HG02571 (cell line): ENCODE measurements around the gene TRAPPC1.

Experiments
- ATAC-seq: cut with Tn5 transposase; IDR thresholded peaks from one replicate; pipeline ENCODE4 v1.9.1; 2021; ENCODE audit warnings: mild to moderate bottlenecking, moderate library complexity; ENCODE audit not compliant: unreplicated experiment

TRAPPC1 gene

DNA sequence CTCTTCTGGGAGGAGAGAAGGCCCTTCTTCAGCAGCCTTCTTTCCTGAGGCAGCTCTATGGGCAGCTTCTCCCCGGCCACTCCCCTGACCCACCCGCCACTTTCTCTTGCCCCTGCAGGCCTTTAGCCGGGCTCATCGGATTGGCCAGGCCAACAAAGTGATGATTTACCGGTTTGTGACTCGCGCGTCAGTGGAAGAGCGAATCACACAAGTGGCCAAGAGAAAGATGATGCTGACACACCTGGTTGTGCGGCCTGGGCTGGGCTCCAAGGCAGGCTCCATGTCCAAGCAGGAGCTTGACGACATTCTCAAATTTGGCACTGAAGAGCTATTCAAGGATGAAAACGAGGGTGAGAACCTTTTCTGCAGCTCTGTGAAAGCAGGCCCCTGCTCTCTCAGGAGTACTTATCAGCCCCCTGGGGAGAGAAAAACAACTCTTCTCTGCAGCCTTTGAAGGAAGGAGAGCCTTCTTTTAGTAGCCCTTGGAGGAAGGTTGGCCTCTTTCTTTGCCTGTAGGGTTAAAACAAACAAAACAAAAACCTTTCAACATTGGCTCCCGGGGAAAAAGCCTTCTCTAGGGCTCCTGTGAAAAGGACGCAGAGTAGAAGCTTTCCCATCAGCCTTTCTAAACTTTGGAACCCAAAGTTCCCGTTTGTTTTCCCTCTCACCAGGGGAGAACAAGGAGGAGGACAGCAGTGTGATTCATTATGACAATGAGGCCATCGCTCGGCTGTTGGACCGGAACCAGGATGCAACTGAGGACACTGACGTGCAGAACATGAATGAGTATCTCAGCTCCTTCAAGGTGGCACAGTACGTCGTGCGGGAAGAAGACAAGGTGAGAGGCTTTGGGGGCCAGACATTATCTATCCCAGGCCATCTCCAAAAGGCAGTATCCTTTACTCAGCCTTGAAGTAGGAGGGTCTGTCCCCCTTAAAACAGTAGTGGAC lies 28.3 kb downstream of the TRAPPC1 start:
- no peak for ATAC-seq

DNA sequence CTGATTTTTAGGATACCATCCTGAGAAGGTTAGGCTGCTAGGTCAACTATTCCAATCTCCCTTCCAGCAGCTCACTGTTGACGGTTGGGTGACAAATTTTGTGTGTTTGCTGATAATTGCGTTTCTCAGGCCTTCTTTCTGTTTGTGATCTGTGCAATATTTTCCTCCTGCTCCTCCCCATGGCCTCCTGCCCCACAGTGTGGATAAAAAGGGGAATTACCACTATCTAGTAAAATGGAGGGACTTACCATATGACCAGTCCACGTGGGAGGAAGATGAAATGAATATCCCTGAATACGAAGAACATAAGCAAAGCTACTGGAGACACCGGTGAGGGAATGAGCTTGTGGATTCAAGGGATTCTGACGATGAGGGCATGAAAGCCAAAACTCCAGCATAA lies 34.0 kb downstream of the TRAPPC1 start:
- ATAC-seq = no peak

- no peak for ATAC-seq
Observed at GRCh38 chr17:7897090-7897489, 34.7 kb downstream of the TRAPPC1 start.

GRCh38 chr17:7894866-7895265 lies 36.9 kb downstream of the TRAPPC1 start:
- no peak for ATAC-seq

DNA sequence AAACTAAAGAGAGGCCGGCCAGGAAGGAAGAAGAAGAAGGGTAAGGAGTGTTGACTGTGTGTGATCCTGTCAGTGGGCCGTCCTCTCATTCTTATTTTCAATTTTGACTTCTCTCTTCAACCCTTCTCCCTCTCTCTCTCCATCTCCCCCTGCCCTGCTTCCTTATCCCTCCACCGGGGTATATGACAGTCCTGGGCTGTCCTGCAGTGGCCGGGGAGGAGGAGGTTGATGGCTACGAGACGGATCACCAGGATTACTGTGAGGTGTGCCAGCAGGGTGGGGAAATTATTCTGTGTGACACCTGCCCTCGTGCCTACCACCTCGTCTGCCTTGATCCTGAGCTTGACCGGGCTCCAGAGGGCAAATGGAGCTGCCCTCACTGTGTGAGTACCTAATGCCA lies 37.5 kb downstream of the TRAPPC1 start:
- ATAC-seq = no peak

- ATAC-seq = no peak
Observed at GRCh38 chr17:7893187-7893880, 38.4 kb downstream of the TRAPPC1 start.

DNA sequence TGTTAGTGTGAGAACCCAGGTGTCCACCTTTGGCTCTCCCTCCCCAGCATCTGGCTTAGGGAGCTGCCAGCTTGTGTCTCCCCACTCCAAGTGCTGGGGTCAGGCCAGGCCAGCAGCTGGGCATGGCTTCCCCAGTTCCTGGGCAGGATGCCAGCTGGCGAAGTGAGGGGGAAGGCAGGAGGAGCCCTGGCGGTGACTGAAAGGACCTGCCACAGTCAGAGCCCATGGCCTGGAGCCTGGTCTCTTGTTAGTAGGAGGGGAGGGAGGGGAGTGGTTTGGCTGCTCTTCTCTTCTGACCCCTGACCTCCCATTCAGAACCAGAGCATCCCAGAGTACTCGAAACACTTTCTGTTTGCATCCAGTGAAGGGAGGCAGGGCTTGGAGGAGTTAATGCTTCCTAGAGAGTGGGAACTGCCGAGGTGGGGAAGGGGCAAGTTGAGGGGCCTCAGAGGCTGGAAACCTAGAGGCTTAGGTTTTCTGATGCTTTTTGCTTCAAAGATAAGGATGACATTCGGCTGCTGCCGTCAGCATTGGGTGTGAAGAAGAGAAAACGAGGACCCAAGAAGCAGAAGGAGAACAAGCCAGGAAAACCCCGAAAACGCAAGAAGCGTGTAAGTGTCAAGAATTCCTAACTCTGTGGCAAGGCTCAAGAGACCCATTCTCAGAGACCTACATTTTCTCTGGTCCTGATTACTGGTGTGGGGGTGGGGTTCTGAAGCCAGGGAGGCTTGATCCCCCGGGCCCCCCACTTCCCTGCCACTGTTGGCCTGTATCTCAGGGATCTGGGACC lies 42.4 kb downstream of the TRAPPC1 start:
- no peak for ATAC-seq

- ATAC-seq = no peak
Observed at GRCh38 chr17:7888184-7888920, 43.4 kb downstream of the TRAPPC1 start, which contains the start of gene CHD3. CHD3 (plus strand) TSS chr17:7888789; CDS start chr17:7889001, 212 bp downstream.

DNA sequence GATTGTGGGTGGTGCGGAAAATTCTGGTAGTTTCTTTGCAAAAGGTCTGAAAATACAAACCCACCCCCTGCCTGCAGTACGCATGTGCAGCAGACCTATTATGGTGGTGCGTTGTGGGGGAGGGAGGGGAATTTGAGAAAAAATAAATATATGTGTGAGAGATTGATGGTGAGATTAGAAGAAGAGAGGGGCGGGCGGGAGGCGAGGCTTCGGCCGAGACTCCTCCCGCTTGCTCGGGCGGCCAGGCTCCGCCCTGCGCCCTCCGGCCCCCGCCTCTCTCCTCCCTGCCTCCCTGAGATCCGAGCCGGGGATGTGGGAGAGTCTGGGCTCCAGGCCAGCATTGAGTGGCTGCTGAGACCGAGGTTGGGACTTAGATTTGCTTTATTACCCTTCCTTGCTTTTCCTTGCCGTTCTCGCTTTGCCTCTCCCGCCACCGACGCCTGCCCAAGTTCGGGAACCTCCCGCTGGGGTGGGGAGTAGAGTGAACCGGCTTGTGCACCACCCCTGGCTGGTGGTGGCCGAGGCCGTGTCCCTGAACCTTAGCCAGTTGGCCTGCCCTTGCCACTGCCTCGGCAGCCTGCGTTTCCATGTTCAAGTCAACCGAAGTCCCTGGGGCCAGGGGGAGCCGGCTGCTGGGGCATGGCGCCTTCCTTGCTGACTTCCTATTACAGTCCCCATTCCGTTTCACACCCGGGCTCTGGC lies 44.1 kb downstream of the TRAPPC1 start:
- peak; percentile 45 for ATAC-seq

- ATAC-seq = no peak
Observed at GRCh38 chr17:7887038-7887481, 44.7 kb downstream of the TRAPPC1 start.

- ATAC-seq = no peak
Observed at GRCh38 chr17:7886227-7887037, 45.3 kb downstream of the TRAPPC1 start.

DNA sequence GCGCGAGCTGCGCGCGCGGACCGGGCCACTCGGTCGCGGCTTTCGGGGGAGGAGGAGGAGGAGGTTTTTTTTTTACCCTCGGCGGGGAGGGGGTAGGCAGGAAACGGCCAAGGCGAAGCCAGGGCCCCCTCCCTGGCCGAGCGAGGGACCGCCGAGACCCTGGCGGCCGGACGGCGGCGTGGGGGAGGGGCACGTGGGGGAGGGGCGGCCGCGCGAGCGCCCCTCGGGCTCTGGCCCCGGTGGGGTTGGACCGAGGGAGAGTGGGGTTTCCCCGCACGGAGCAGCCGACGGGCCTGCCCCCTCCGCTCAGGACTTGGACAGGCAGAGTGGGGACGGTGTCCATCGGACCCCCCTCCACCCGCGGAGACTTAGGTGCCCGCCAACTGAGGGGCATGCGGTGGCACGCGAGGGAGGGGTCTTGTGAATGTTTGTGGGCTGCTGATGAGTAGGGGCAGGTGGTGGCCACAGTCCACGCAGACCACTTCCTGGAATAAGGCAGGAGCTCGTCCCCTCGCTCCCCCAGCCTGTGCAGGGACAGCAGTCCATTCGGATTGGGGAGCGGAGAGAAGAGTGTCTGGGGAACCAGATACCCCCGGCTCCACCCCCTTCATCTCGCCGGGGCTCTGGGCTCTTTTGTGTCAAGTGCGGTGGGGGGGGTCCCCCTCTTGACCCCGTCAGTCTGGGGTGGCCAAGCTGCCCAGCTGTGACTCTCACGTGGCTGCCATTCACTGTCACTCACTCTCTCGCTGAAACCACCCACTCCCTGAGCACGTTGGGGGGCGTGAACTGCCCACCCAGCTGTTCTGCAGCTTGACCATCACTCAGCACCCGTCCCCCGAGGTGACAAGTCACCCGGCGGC lies 46.1 kb downstream of the TRAPPC1 start:
- no peak for ATAC-seq

GRCh38 chr17:7884581-7885366 lies 47.0 kb downstream of the TRAPPC1 start:
- no peak for ATAC-seq

- no peak for ATAC-seq
Observed at GRCh38 chr17:7883781-7884386, 47.9 kb downstream of the TRAPPC1 start.

DNA sequence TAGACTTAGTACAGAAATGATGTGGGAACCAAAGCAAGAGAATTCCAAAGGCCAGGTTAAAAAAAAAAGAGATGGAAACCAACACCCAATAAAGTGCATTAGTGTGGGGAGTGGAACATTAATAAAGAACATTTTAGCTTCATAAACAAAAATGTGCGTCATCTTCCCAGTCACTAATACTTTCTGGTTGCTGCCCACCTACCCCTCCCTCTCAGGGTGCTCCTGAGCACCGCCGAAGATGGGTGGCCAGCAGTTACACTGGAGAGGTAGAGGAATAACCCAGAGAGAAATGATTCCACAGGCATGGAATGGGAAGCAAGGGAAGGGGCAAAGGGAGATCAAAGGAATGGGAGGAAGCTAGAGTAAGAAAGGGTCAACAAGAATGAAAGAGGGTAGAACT lies 49.1 kb downstream of the TRAPPC1 start:
- ATAC-seq = no peak

GRCh38 chr17:7882068-7882467 lies 49.7 kb downstream of the TRAPPC1 start:
- ATAC-seq = no peak
